ENCODE data around the gene IL10RA.

Gene IL10RA

GRCh38 chr11:118047749-118048148 lies 61.6 kb downstream of the IL10RA start:
- Histone ChIP-seq H3K27me3 (ENCODE audit: control insufficient read depth, insufficient read depth, low read length) (no peaks in the 10 kb centered on the region), H3K4me2 (ENCODE audit: low read length) (no peak overlapping the region), H2AFZ (no peak overlapping the region), H3K4me3 (ENCODE audit: low read depth, low read length) (no peak overlapping the region), H3K27ac (no peak overlapping the region), H3K36me3 (ENCODE audit: control insufficient read depth, insufficient read depth, low read length) (no peaks in the 10 kb centered on the region), H3K9ac (no peak overlapping the region), H3K79me2 (no peaks in the 10 kb centered on the region), H3K4me1 (no peaks in the 10 kb centered on the region), H3K9me3 (ENCODE audit: control insufficient read depth, low read length) (no peaks in the 10 kb centered on the region)
- TF ChIP-seq, protein P1, sequence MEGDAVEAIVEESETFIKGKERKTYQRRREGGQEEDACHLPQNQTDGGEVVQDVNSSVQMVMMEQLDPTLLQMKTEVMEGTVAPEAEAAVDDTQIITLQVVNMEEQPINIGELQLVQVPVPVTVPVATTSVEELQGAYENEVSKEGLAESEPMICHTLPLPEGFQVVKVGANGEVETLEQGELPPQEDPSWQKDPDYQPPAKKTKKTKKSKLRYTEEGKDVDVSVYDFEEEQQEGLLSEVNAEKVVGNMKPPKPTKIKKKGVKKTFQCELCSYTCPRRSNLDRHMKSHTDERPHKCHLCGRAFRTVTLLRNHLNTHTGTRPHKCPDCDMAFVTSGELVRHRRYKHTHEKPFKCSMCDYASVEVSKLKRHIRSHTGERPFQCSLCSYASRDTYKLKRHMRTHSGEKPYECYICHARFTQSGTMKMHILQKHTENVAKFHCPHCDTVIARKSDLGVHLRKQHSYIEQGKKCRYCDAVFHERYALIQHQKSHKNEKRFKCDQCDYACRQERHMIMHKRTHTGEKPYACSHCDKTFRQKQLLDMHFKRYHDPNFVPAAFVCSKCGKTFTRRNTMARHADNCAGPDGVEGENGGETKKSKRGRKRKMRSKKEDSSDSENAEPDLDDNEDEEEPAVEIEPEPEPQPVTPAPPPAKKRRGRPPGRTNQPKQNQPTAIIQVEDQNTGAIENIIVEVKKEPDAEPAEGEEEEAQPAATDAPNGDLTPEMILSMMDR (IDR thresholded peaks at IDR 0.05) = no peak

GRCh38 chr11:118048472-118049370 lies 62.5 kb downstream of the IL10RA start:
- Histone ChIP-seq H3K79me2 (no peaks in the 10 kb centered on the region), H3K27ac (no peak overlapping the region), H3K4me1 (no peaks in the 10 kb centered on the region), H3K36me3 (ENCODE audit: control insufficient read depth, insufficient read depth, low read length) (no peaks in the 10 kb centered on the region), H3K9ac (no peak overlapping the region), H3K4me2 (ENCODE audit: low read length) (no peak overlapping the region), H3K9me3 (ENCODE audit: control insufficient read depth, low read length) (no peaks in the 10 kb centered on the region), H3K27me3 (ENCODE audit: control insufficient read depth, insufficient read depth, low read length) (no peaks in the 10 kb centered on the region), H3K4me3 (ENCODE audit: low read depth, low read length) (no peak overlapping the region), H2AFZ (no peak overlapping the region)
- TF ChIP-seq, protein P1 (IDR thresholded peaks at IDR 0.05) = no peak

DNA sequence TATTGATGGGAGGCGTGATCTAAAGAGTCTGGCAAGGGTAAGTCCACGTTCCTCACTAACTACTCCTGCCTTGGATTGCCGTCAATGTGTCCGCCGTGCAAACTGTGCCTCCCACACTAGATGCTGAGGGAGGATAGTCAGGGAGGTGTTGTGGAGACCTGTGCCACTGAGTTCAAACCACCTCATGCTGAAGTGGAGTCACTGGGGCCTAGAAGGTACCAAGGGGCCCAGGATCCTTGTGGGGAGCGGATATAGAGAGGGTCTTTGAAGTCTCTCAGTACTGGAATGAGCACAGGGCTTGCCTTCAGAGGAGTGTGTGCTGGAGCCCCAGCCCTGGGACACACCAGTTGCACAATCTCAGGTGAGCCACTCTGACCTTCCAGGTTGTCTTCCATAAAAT lies 63.6 kb downstream of the IL10RA start:
- Histone ChIP-seq H2AFZ (no peak overlapping the region), H3K79me2 (no peaks in the 10 kb centered on the region), H3K27ac (no peak overlapping the region), H3K27me3 (ENCODE audit: control insufficient read depth, insufficient read depth, low read length) (no peaks in the 10 kb centered on the region), H3K4me2 (ENCODE audit: low read length) (no peak overlapping the region), H3K4me3 (ENCODE audit: low read depth, low read length) (no peak overlapping the region), H3K9ac (no peak overlapping the region), H3K9me3 (ENCODE audit: control insufficient read depth, low read length) (no peaks in the 10 kb centered on the region), H3K36me3 (ENCODE audit: control insufficient read depth, insufficient read depth, low read length) (no peaks in the 10 kb centered on the region), H3K4me1 (no peaks in the 10 kb centered on the region)
- TF ChIP-seq, protein P1 (IDR thresholded peaks at IDR 0.05) = no peak

- Histone ChIP-seq H3K27me3 (ENCODE audit: control insufficient read depth, insufficient read depth, low read length) (no peaks in the 10 kb centered on the region), H3K36me3 (ENCODE audit: control insufficient read depth, insufficient read depth, low read length) (no peaks in the 10 kb centered on the region), H3K27ac (no peak overlapping the region), H3K4me1 (no peaks in the 10 kb centered on the region), H3K4me3 (ENCODE audit: low read depth, low read length) (no peak overlapping the region), H3K4me2 (ENCODE audit: low read length) (no peak overlapping the region), H3K9ac (no peak overlapping the region), H3K79me2 (no peaks in the 10 kb centered on the region), H2AFZ (no peak overlapping the region), H3K9me3 (ENCODE audit: control insufficient read depth, low read length) (no peaks in the 10 kb centered on the region)
- TF ChIP-seq, protein P1 (IDR thresholded peaks at IDR 0.05) = no peak
Measured at GRCh38 chr11:118050208-118050891, 64.2 kb downstream of the IL10RA start.
